Breast epithelium (tissue), 4 donors: ENCODE results near the gene FKRP. TPM values are rescaled to one million over a fixed set of nuclear protein-coding genes. Genes with fewer than 3 reads are reported as not detected.
"Not testable (repeated sequence)": the region's sequence is repeated elsewhere in the genome, so short reads cannot be mapped to it uniquely, and the experiment has no call there.

Experiments
- DNase-seq, 2 donors: peaks; one replicate each; pipeline ENCODE4 v3.0.0-alpha.2; 2019; ENCODE audit warnings: low spot score in 2 of 2
- H3K27ac ChIP-seq, 2 donors: fragments of 200-600 bp; sonication (generic) in 1 of 2; one replicate each; pipeline ENCODE4 v1.5.1; 2016 to 2019; ENCODE audit warnings: mild to moderate bottlenecking in 1 of 2
- H3K27me3 ChIP-seq, 2 donors: fragments of 200-600 bp; sonication (generic) in 1 of 2; one replicate each; pipeline versions ENCODE4 v1.5.1 to v1.6.0; 2017 to 2019; ENCODE audit warnings: control low read depth in 1 of 2, mild to moderate bottlenecking in 1 of 2
- H3K36me3 ChIP-seq: fragments of 200-600 bp; one replicate; pipeline ENCODE4 v1.5.1; 2019
- H3K4me1 ChIP-seq, 2 donors: fragments of 200-600 bp; sonication (generic); one replicate each; pipeline ENCODE4 v1.5.1; 2016 to 2019; ENCODE audit warnings: control low read depth in 1 of 2
- H3K4me3 ChIP-seq, 3 donors: fragments of 200-600 bp; sonication (generic); 1 replicate in 2 of 3; 2 replicates in 1 of 3; pipeline ENCODE4 v1.5.1; 2016 to 2019; ENCODE audit warnings: mild to moderate bottlenecking in 3 of 3, moderate library complexity in 2 of 3
- H3K9me3 ChIP-seq, 2 donors: fragments of 200-600 bp; sonication (generic) in 1 of 2; one replicate each; pipeline ENCODE4 v1.5.1; 2016 to 2019; ENCODE audit warnings: control low read depth in 1 of 2
- CTCF ChIP-seq, 3 donors: fragments of 450-650 bp; IDR thresholded peaks; one replicate each; pipeline ENCODE4 v1.5.1; 2016 to 2017; ENCODE audit warnings: antibody characterized with exemption in 3 of 3, mild to moderate bottlenecking in 3 of 3, moderate library complexity in 3 of 3
- POLR2A ChIP-seq: fragments of 450-650 bp; IDR thresholded peaks from one replicate; pipeline ENCODE4 v1.6.1; 2016; ENCODE audit warnings: antibody characterized with exemption, mild to moderate bottlenecking, moderate library complexity
- POLR2AphosphoS5 ChIP-seq, 3 donors: sonication (generic); formaldehyde crosslinking; IDR thresholded peaks; one replicate each; pipeline ENCODE4 v1.6.1; 2017; ENCODE audit warnings: antibody characterized with exemption in 3 of 3
- intact Hi-C: fragments of 100-400 bp; cut with DNase I; formaldehyde crosslinking; loops from one replicate; pipeline ENCODE4 v1.15.1; 2023; ENCODE audit warnings: low total_unique reads
- total RNA-seq, 3 donors: library from RNA; depleted of rRNA; stranded (reverse); fragments of >200 nt; gene quantifications; one replicate each; pipeline ENCODE4 v1.1.0, GENCODE V29; 2016

The FKRP gene
- total RNA-seq, 3 donors from 2014 or later, result 11.4 to 23.1 (median 12.1) TPM

GRCh38 chr19:46759817-46760333 lies 14.0 kb downstream of the FKRP start:
- Histone ChIP-seq H3K36me3 (no peaks in the 10 kb centered on the region), H3K27me3 (no peaks in the 10 kb centered on the region), H3K4me3 (no peak overlapping the region), H3K9me3 (no peaks in the 10 kb centered on the region), H3K4me1 (peaks cover 6 to 7% of the 10 kb centered on the region in 2 donors), H3K27ac (peak overlapping the region; percentile 92 to 93)
- intact Hi-C loops, result loop anchor here (10.0 kb wide), 1 partner anchor 245 kb away; no protein-coding TSS in a partner anchor
- no peak for TF ChIP-seq CTCF (IDR thresholded peaks at IDR 0.05)
- TF ChIP-seq POLR2AphosphoS5 (IDR thresholded peaks at IDR 0.05), result peak; percentile 47 to 74 (median 60)
- DNase-seq, result peak in 1 of 2 donors; percentile 89

GRCh38 chr19:46760363-46760762 lies 14.5 kb downstream of the FKRP start:
- intact Hi-C loops, result no loop called here
- no peaks in the 10 kb centered on the region for H3K9me3 ChIP-seq
- H3K27me3 ChIP-seq, result no peaks in the 10 kb centered on the region
- peak overlapping the region; percentile 92 to 93 for H3K27ac ChIP-seq
- no peak overlapping the region for H3K4me3 ChIP-seq
- TF ChIP-seq CTCF (IDR thresholded peaks at IDR 0.05) (no peak), POLR2AphosphoS5 (IDR thresholded peaks at IDR 0.05) (no peak), POLR2A (no peak)
- H3K4me1 ChIP-seq, result peaks cover 6 to 7% of the 10 kb centered on the region in 2 donors
- H3K36me3 ChIP-seq, result no peaks in the 10 kb centered on the region
- DNase-seq, result no peak

- H3K27me3 ChIP-seq, H3K9me3 ChIP-seq, H3K4me3 ChIP-seq, DNase-seq, H3K4me1 ChIP-seq, intact Hi-C loops, H3K36me3 ChIP-seq: not testable (repeated sequence)
- H3K27ac ChIP-seq, result peak overlapping the region; percentile 92 to 93
Observed at GRCh38 chr19:46760897-46761296, 15.0 kb downstream of the FKRP start.

GRCh38 chr19:46761418-46761831 lies 15.6 kb downstream of the FKRP start:
- peak overlapping the region; percentile 92 to 93 for H3K27ac ChIP-seq
- TF ChIP-seq CTCF (IDR thresholded peaks at IDR 0.05), result no peak
- peak in 2 of 3 donors; percentile 68 to 94 for TF ChIP-seq POLR2AphosphoS5 (IDR thresholded peaks at IDR 0.05)
- no peaks in the 10 kb centered on the region for H3K9me3 ChIP-seq
- H3K36me3 ChIP-seq, result no peaks in the 10 kb centered on the region
- H3K27me3 ChIP-seq, result no peaks in the 10 kb centered on the region
- peak in 1 of 2 donors; percentile 70 for DNase-seq
- no peak overlapping the region for H3K4me3 ChIP-seq
- H3K4me1 ChIP-seq, result peaks cover 6 to 7% of the 10 kb centered on the region in 2 donors
- intact Hi-C loops, result no loop called here

GRCh38 chr19:46762245-46762890 lies 16.5 kb downstream of the FKRP start:
- Histone ChIP-seq H3K27me3 (no peaks in the 10 kb centered on the region), H3K36me3 (no peaks in the 10 kb centered on the region), H3K4me3 (no peak overlapping the region), H3K9me3 (no peaks in the 10 kb centered on the region), H3K4me1 (peaks cover 6 to 7% of the 10 kb centered on the region in 2 donors), H3K27ac (peak overlapping the region; percentile 92 to 93)
- no peak for DNase-seq
- no peak for TF ChIP-seq POLR2A
- peak in 1 of 3 donors; percentile 17 for TF ChIP-seq POLR2AphosphoS5 (IDR thresholded peaks at IDR 0.05)
- TF ChIP-seq CTCF (IDR thresholded peaks at IDR 0.05), result no peak
- intact Hi-C loops, result no loop called here
